Activated CD4-positive, alpha-beta T cell treated with anti-CD3 and anti-CD28 coated beads for 4 hours (primary cell): ENCODE results near the gene DGCR6L.
"Not testable (repeated sequence)": the region's sequence is repeated elsewhere in the genome, so short reads cannot be mapped to it uniquely, and the experiment has no call there.

Source experiments
- DNase-seq, 2 donors: peaks; one replicate each; pipeline ENCODE4 v3.0.0-alpha.2; 2020

Gene DGCR6L

GRCh38 chr22:20319745-20320658 is at the start of gene DGCR6L:
DGCR6L (minus strand) TSS chr22:20320060; CDS start chr22:20319988, 72 bp downstream.
- DNase-seq, result peak; percentile 97 to 98

GRCh38 chr22:20368875-20369274 is 49.0 kb upstream of the DGCR6L start:
- DNase-seq, result not testable (repeated sequence)

GRCh38 chr22:20366841-20367240 is 47.0 kb upstream of the DGCR6L start:
- DNase-seq, result not testable (repeated sequence)

GRCh38 chr22:20364335-20365260 is 44.7 kb upstream of the DGCR6L start:
- not testable (repeated sequence) for DNase-seq

GRCh38 chr22:20362403-20362802 is 42.5 kb upstream of the DGCR6L start:
- DNase-seq, result not testable (repeated sequence)

GRCh38 chr22:20361752-20362229 is 41.9 kb upstream of the DGCR6L start:
- not testable (repeated sequence) for DNase-seq

GRCh38 chr22:20360866-20361751 is 41.2 kb upstream of the DGCR6L start:
- not testable (repeated sequence) for DNase-seq

GRCh38 chr22:20360261-20360660 is 40.4 kb upstream of the DGCR6L start:
- DNase-seq, result not testable (repeated sequence)

- not testable (repeated sequence) for DNase-seq
Measured at GRCh38 chr22:20358503-20359239, 38.8 kb upstream of the DGCR6L start.

GRCh38 chr22:20357967-20358366 is 38.1 kb upstream of the DGCR6L start:
- not testable (repeated sequence) for DNase-seq

- DNase-seq, result not testable (repeated sequence)
Measured at GRCh38 chr22:20356906-20357305, 37.0 kb upstream of the DGCR6L start.

GRCh38 chr22:20355939-20356636 is 36.2 kb upstream of the DGCR6L start:
- DNase-seq, result not testable (repeated sequence)

GRCh38 chr22:20354238-20354975 is 34.5 kb upstream of the DGCR6L start:
- no peak for DNase-seq

GRCh38 chr22:20352536-20352935 is 32.7 kb upstream of the DGCR6L start:
- not testable (repeated sequence) for DNase-seq

- DNase-seq, result not testable (repeated sequence)
Measured at GRCh38 chr22:20346553-20346952, 26.7 kb upstream of the DGCR6L start.

- DNase-seq, result not testable (repeated sequence)
Measured at GRCh38 chr22:20338291-20338690, 18.4 kb upstream of the DGCR6L start.

- not testable (repeated sequence) for DNase-seq
Measured at GRCh38 chr22:20337807-20338206, 17.9 kb upstream of the DGCR6L start.

GRCh38 chr22:20336561-20336960 is 16.7 kb upstream of the DGCR6L start:
- DNase-seq, result not testable (repeated sequence)

- not testable (repeated sequence) for DNase-seq
Measured at GRCh38 chr22:20328569-20328930, 8.7 kb upstream of the DGCR6L start.

- DNase-seq, result not testable (repeated sequence)
Measured at GRCh38 chr22:20325996-20326395, 6.1 kb upstream of the DGCR6L start.
